ENCODE results near the gene PEX7. TPM values are rescaled to one million over a fixed set of nuclear protein-coding genes. Genes with fewer than 3 reads are reported as not detected.

PEX7 gene
- total and polyA plus RNA-seq, 12 donors, result 2.9 to 20.6 (median 15.5) TPM

- WGBS, 2 donors, result 67 to 75% methylated on average over 5 of the region's 5 CpGs
- intact Hi-C loops (cut with DNase I), result loop anchor here in 2 of 10 donors (5.0 to 10.0 kb wide), 2 partner anchors 120 to 683 kb away; no protein-coding TSS in a partner anchor
Observed at GRCh38 chr6:136961848-136962247, 139.5 kb downstream of the PEX7 start.

GRCh38 chr6:136962661-136963060 is 140.3 kb downstream of the PEX7 start:
- peaks cover 0 to 27% (median 7%) of the 10 kb centered on the region in 9 donors for H3K4me1 ChIP-seq
- peaks cover 0 to 14% (median 0%) of the 10 kb centered on the region in 7 donors for H3K27me3 ChIP-seq
- DNase-seq, result peak in 1 of 2 donors; percentile 56
- peak; percentile 82 to 95 (median 90) for ATAC-seq
- peak overlapping the region in 9 of 10 donors; percentile 24 to 81 (median 64) for H3K27ac ChIP-seq
- no peaks in the 10 kb centered on the region for H3K9me3 ChIP-seq
- H3K4me3 ChIP-seq, result no peak overlapping the region
- intact Hi-C loops (cut with DNase I), result loop anchor here in 2 of 10 donors (5.0 to 10.0 kb wide), 2 partner anchors 120 to 682 kb away; no protein-coding TSS in a partner anchor
- TF ChIP-seq CTCF (IDR thresholded peaks at IDR 0.05), result no peak
- H3K36me3 ChIP-seq, result no peaks in the 10 kb centered on the region
- WGBS, 2 donors, result 21 to 30% methylated on average over 4 of the region's 4 CpGs

More at GRCh38 chr6:136961848-136962247, 139.5 kb downstream of the PEX7 start:
- H3K4me1 ChIP-seq, result peaks cover 3 to 32% (median 10%) of the 10 kb centered on the region in 9 donors
- no peaks in the 10 kb centered on the region for H3K9me3 ChIP-seq
- H3K4me3 ChIP-seq, result no peak overlapping the region
- H3K36me3 ChIP-seq, result no peaks in the 10 kb centered on the region
- peaks cover 0 to 9% (median 0%) of the 10 kb centered on the region in 7 donors for H3K27me3 ChIP-seq
- ATAC-seq (no peak), DNase-seq (no peak)
- H3K27ac ChIP-seq, result peak overlapping the region in 4 of 10 donors; percentile 25 to 79 (median 70)
- TF ChIP-seq CTCF (IDR thresholded peaks at IDR 0.05), result no peak

GRCh38 chr6:136963259-136963658 is 140.9 kb downstream of the PEX7 start:
- ATAC-seq (peak; percentile 36 to 91 (median 76)), DNase-seq (no peak)
- H3K27me3 ChIP-seq, result peaks cover 0 to 17% (median 0%) of the 10 kb centered on the region in 7 donors
- no peaks in the 10 kb centered on the region for H3K36me3 ChIP-seq
- intact Hi-C loops (cut with DNase I), result loop anchor here in 2 of 10 donors (5.0 to 10.0 kb wide), 2 partner anchors 121 to 682 kb away; no protein-coding TSS in a partner anchor
- H3K4me1 ChIP-seq, result peaks cover 0 to 30% (median 7%) of the 10 kb centered on the region in 9 donors
- TF ChIP-seq CTCF (IDR thresholded peaks at IDR 0.05), result no peak
- 27 to 36% methylated on average over 2 of the region's 2 CpGs for WGBS, 2 donors
- H3K9me3 ChIP-seq, result no peaks in the 10 kb centered on the region
- H3K4me3 ChIP-seq, result no peak overlapping the region
- peak overlapping the region in 8 of 10 donors; percentile 24 to 81 (median 64) for H3K27ac ChIP-seq

Other genes with a start within 250 kb of the PEX7 start
- 10 to 100 TPM; 21.8 to 35.7 (median 28.4) TPM for gene MAP3K5, start 30.1 kb upstream of the PEX7 start, total RNA-seq
- 1 to 10 TPM; 5.1 to 8.3 TPM for gene MAP3K5, start 30.1 kb upstream of the PEX7 start, polyA plus RNA-seq
- not detected for gene SLC35D3, start 99.7 kb downstream of the PEX7 start, total RNA-seq
- gene SLC35D3, start 99.7 kb downstream of the PEX7 start, polyA plus RNA-seq, result under 1 TPM in 1 of 2 donors, not detected in 1; 0.04 TPM
- 10 to 100 TPM in 1 of 10 donors, 1 to 10 TPM in 8, under 1 TPM in 1; 0.42 to 15.4 (median 2.2) TPM for gene IL20RA, start 222.4 kb downstream of the PEX7 start, total RNA-seq
- gene IL20RA, start 222.4 kb downstream of the PEX7 start, polyA plus RNA-seq, result 1 to 10 TPM in 1 of 2 donors, under 1 TPM in 1; 0.28 to 1.8 TPM

Data from heart right ventricle (tissue), 16 donors.